IPS-18c (cell line): ENCODE data around the gene TBX15.

Experiments used
- H3K4me3 ChIP-seq: 2 replicates; pipeline ENCODE4 v1.7.0; 2013; ENCODE audit warnings: low read depth, mild to moderate bottlenecking, low read length, moderate library complexity; ENCODE audit not compliant: insufficient read depth
- H3K9me3 ChIP-seq: one replicate; pipeline ENCODE4 v1.6.1; 2013; ENCODE audit warnings: mild to moderate bottlenecking, low read length, moderate library complexity; ENCODE audit not compliant: control insufficient read depth, insufficient read depth

Gene TBX15

DNA sequence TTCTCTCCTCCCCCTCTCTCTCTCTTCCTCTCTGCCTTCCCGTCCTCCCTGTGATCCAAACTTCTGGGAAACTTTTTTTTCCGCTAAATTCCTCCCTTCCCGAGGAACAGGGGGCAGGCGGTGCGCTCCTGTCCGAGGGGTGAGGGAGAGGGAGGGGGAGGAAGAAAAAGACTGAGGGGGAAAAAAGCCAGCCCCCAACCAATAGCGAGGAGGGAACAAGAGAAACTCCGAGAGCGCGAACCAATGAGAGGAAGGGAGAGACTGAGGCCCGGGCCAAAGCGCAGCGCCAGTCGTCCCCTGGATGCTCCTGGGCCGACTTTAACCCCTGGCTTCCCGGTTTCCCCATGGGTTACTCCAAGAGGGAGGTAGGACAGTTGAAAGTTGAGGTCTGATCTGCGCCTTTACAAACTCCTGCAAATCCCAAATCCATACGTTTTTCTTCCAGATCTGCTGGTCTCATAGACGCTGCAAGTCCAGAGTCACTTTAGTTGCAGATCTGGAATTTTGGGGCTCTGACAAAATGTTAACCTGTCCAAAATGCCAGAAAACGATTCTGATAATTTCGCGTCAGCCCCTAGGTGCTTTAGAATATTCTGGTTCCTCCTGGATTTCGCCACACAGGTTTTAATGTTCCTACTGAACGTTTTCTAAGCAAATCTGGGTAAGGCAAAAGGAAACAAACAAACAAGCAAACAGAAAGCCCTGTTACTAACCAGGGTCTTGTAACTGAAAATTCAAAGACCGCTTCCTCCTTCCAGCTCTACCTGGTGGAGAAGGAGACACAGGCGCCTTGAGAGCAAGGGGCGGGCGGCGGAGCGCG lies at the start of gene TBX15:
Gene TBX15, minus strand, starts transcription at position 158 of the 820 bp plus-strand sequence. CDS start 548 bp downstream, outside the sequence.
- peaks cover 3% of the 10 kb centered on the region for H3K9me3 ChIP-seq
- H3K4me3 ChIP-seq: peak within 1 kb of the TSS; percentile 53

GRCh38 chr1:119034359-119034758 lies 46.2 kb upstream of the TBX15 start:
- Histone ChIP-seq H3K4me3 (no peak overlapping the region), H3K9me3 (no peaks in the 10 kb centered on the region)

GRCh38 chr1:119032986-119033385 lies 44.8 kb upstream of the TBX15 start:
- Histone ChIP-seq H3K9me3 (no peaks in the 10 kb centered on the region), H3K4me3 (no peak overlapping the region)

DNA sequence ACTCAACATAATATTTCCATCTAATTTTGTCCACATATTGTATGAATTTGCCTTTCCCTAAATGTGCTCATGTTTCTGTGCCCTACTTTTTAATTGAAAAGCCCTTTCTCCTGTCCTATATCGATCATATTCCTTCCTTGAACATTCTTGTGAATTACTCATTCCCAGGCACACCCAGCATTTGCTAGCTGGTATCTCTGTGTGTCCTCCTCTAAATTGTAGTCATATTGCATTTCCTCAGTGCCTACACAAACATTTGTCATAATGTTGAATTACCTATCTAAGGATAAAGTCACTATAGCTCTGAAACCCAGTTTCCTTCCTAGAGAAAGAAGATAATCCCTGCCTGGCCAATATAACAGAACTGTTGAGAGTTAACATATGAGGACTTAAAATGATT lies 39.6 kb upstream of the TBX15 start:
- Histone ChIP-seq H3K9me3 (no peaks in the 10 kb centered on the region), H3K4me3 (no peak overlapping the region)

DNA sequence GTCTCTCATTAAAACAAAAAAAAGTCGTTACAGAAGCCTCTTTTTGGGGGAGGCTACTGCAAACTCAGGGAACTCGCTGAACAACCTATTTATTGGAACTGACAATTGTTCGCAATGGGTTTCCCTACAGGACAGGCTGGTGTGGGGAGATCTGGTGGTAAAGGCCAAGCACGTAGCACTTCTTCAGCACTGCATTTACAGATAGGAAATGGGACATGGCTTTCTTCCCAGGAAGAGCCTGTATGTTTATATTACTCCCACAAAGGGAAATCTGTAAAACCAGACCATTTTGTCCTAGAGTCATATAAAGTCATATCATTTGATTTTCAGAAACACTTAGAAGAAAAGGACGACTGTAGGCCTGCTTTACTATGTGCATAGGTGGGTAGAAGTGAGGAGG lies 38.8 kb upstream of the TBX15 start:
- Histone ChIP-seq H3K4me3 (no peak overlapping the region), H3K9me3 (no peaks in the 10 kb centered on the region)

DNA sequence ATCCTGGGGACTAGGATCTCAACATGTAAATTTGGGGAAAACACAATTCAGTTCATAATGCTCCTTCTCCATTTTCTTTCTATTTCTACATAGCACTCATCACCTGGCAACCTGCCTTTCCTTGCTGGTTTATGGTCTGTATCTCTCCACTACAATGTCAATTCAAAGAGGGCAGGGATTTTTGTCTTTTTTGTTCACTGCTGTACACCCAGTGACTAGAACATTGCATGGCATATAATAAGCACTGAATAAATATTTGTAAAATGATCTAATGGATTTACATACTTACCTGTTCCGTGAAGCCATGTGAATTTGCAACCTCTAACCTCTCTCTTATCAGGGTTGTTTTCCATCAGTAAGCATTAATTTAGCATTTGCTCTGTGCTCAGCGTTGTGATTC lies 27.4 kb upstream of the TBX15 start:
- H3K4me3 ChIP-seq: no peak overlapping the region
- H3K9me3 ChIP-seq: peaks cover under 1% of the 10 kb centered on the region

GRCh38 chr1:119012383-119012782 lies 24.2 kb upstream of the TBX15 start:
- H3K4me3 ChIP-seq: no peak overlapping the region
- no peaks in the 10 kb centered on the region for H3K9me3 ChIP-seq

- H3K9me3 ChIP-seq: no peaks in the 10 kb centered on the region
Measured at GRCh38 chr1:119011706-119012105, 23.6 kb upstream of the TBX15 start.

GRCh38 chr1:119011116-119011515 lies 23.0 kb upstream of the TBX15 start:
- no peak overlapping the region for H3K4me3 ChIP-seq
- H3K9me3 ChIP-seq: no peaks in the 10 kb centered on the region

More at GRCh38 chr1:119011706-119012105, 23.6 kb upstream of the TBX15 start:
- H3K4me3 ChIP-seq: no peak overlapping the region

DNA sequence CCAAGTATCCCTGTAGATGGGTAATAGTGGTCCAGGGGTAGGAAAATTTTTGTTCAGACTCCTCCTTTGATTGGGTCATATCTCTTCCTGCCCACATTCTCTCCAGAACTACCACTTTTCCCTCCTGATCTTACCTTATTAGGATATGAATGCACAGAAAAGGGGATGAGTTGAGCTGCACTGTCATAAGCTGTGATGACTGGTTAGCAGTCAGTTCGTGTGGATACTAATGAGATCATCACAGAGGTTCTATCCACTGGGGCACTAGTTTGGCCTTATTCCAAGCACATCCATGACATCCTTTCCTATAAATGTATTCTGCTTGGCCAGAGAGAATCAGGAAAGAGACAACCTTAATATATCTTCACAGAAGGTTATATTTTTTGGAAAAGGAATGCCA lies 22.1 kb upstream of the TBX15 start:
- Histone ChIP-seq H3K4me3 (no peak overlapping the region), H3K9me3 (no peaks in the 10 kb centered on the region)

GRCh38 chr1:119009312-119009655 lies 21.1 kb upstream of the TBX15 start:
- H3K4me3 ChIP-seq: no peak overlapping the region
- H3K9me3 ChIP-seq: no peaks in the 10 kb centered on the region

GRCh38 chr1:119008483-119009311 lies 20.6 kb upstream of the TBX15 start:
- no peaks in the 10 kb centered on the region for H3K9me3 ChIP-seq
- H3K4me3 ChIP-seq: peak overlapping the region; percentile 32; the same call in 1 of the 2 replicates

DNA sequence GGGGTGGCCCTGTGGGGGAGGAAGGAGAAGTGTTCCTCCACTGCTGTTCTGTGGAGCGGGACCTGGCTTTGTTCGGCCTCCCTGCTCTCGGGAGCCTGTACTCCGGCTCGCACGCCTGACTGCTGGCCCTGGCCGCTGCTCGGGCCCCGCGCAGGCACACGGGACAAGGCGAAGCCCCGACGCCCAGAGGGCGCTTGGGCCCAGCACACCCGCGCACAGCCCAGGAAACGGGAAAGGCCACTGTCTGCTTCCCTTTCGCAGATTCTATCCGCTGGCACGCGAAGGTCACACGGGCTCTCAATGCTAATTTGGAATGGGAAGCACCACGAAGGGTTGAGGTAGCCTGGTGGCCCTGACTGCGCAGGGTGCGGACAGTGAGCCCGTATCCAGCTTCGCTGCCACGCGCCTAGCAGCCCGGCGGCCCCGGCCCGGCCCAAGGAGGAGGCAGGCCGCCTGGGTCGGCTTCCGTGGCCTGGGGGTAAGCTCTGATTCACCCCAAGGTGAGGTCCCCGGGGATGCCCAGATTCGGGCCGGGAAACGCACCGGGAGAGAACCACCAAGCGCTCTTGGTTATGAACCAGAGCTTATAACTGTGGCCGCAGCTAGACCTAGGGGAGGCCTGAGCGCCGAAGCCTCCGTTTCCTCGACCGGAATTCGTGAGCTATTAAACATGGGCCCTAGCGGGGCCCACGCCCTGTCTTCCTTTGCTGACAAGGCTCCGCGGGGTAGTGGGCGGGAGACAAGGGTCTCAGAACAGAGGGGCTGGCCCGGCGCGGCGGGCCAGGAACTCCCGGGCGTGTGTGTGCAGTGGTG lies 19.7 kb upstream of the TBX15 start:
- Histone ChIP-seq H3K9me3 (no peaks in the 10 kb centered on the region), H3K4me3 (peak overlapping the region; percentile 32; the same call in 1 of the 2 replicates)

DNA sequence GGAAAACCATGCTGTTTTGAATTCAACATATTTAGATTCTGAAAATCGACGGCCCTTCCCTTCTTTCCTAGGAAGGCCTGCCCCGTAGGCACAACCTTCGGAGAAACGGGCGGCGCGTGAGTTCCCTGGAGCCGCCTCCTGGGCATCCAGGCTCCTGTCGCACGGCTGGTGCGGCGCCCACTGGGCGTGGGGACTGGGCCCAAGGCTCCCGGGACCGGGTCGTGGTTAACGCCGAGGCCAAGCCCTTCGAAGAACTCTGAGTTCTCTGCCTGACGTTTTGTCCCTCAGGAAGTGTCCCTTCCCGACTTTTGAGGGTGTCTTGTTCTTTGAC lies 19.2 kb upstream of the TBX15 start:
- Histone ChIP-seq H3K4me3 (no peak overlapping the region), H3K9me3 (no peaks in the 10 kb centered on the region)

- H3K4me3 ChIP-seq: no peak overlapping the region
- no peaks in the 10 kb centered on the region for H3K9me3 ChIP-seq
Measured at GRCh38 chr1:119006406-119007279, 18.5 kb upstream of the TBX15 start.

DNA sequence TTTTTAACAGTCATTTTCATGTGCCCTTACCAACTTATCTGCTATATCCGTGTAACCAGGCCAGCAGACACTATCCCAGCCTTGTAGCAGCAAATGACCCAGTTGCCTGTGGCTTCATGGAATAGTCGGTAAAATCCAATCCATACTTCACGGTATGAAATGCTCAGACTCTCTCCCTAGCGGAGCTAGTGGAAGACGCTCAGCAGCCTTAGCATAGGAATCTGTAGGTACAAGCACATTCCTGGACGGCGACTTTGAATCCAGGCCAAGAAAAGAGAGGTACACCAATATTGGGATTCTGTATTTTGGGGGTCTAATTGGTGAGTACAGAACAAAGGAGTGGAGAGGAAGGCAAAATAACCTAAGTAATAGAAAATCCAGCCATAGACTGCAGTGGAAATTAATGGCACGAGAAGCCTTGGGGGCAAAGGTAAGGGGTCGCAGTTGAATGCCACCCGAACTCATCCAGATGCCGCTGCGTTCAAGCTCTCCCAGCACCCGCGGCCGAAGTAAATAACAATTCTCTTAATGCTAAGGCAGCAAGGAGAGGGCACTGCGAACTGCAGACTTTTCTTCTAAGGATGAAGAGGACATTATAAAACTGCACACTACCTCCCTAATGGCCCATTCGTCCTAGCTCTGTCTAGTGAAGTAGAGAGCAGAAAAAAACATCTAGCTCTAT lies 17.7 kb upstream of the TBX15 start:
- no peak overlapping the region for H3K4me3 ChIP-seq
- no peaks in the 10 kb centered on the region for H3K9me3 ChIP-seq
